ENCODE measurements around the gene AFMID.

Gene AFMID

GRCh38 chr17:78256707-78257591, 69.8 kb downstream of the AFMID start:
- no peak for FAIRE-seq

All from colon (tissue), 2 donors.